Thyroid gland (tissue), 4 donors: Measurements from ENCODE around the gene RPL21.

Experiments used
- POLR2A ChIP-seq, 2 donors: fragments of 450-650 bp; IDR thresholded peaks; one replicate each; pipeline ENCODE4 v1.6.1; 2017; ENCODE audit warnings: antibody characterized with exemption in 2 of 2, mild to moderate bottlenecking in 2 of 2, moderate library complexity in 1 of 2
- TF ChIP-seq, protein P1 (sequence below), 6 experiments: fragments of 200-600 bp in 3 of 6; fragments of 450-650 bp in 3 of 6; sonication (generic) in 3 of 6; IDR thresholded peaks; one replicate each; pipeline ENCODE4 v1.5.1; 2016 to 2019; ENCODE audit warnings: antibody characterized with exemption in 6 of 6, mild to moderate bottlenecking in 2 of 6, inconsistent platforms in 1 of 6, moderate library complexity in 1 of 6

DNA sequence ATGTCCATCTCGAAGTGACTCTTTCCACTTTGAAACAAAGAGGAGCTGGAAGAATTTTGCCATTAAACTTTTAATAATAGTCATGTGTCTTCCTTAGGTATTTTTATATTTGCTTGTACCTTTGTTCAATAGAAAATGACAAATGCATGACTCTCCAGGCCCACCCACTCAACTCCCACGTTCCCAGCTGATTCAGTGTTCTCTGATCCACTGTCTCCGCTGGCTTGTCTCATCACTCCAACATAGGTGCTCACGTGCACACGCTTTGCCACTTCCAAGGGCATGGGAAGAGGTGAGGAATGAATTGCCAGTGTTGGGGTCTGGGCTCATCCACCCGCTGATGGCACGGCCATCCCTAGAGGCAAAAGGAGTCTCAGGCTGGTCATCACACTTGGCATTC, 43.7 kb downstream of the RPL21 start:
- TF ChIP-seq POLR2A (IDR thresholded peaks at IDR 0.05) = no peak
- TF ChIP-seq, protein P1, sequence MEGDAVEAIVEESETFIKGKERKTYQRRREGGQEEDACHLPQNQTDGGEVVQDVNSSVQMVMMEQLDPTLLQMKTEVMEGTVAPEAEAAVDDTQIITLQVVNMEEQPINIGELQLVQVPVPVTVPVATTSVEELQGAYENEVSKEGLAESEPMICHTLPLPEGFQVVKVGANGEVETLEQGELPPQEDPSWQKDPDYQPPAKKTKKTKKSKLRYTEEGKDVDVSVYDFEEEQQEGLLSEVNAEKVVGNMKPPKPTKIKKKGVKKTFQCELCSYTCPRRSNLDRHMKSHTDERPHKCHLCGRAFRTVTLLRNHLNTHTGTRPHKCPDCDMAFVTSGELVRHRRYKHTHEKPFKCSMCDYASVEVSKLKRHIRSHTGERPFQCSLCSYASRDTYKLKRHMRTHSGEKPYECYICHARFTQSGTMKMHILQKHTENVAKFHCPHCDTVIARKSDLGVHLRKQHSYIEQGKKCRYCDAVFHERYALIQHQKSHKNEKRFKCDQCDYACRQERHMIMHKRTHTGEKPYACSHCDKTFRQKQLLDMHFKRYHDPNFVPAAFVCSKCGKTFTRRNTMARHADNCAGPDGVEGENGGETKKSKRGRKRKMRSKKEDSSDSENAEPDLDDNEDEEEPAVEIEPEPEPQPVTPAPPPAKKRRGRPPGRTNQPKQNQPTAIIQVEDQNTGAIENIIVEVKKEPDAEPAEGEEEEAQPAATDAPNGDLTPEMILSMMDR (IDR thresholded peaks at IDR 0.05) = no peak
